HEK293T (cell line): ENCODE data around the gene SLC4A1.

Experiments used
- BHLHE40 ChIP-seq: fragments of 450-650 bp; IDR thresholded peaks from 2 replicates; pipeline ENCODE4 v1.6.1; 2016; ENCODE audit warnings: mild to moderate bottlenecking, moderate library complexity, borderline replicate concordance
- CTBP1 ChIP-seq: fragments of 450-650 bp; IDR thresholded peaks from 2 replicates; pipeline ENCODE4 v1.6.1; 2016; ENCODE audit warnings: borderline replicate concordance
- ELF4 ChIP-seq: fragments of 450-650 bp; IDR thresholded peaks from 2 replicates; pipeline ENCODE4 v1.6.1; 2017; ENCODE audit warnings: antibody characterized with exemption
- FOXA1 ChIP-seq: fragments of 450-650 bp; IDR thresholded peaks from 2 replicates; pipeline ENCODE4 v1.6.1; 2016; ENCODE audit warnings: mild to moderate bottlenecking
- FOXK2 ChIP-seq: fragments of 450-650 bp; IDR thresholded peaks from 2 replicates; pipeline ENCODE4 v1.6.1; 2016; ENCODE audit warnings: mild to moderate bottlenecking
- FOXM1 ChIP-seq: fragments of 450-650 bp; IDR thresholded peaks from 2 replicates; pipeline ENCODE4 v1.6.1; 2017; ENCODE audit warnings: mild to moderate bottlenecking, borderline replicate concordance
- HDGF ChIP-seq: fragments of 450-650 bp; IDR thresholded peaks from 2 replicates; pipeline ENCODE4 v1.6.1; 2017; ENCODE audit warnings: antibody characterized with exemption, borderline replicate concordance
- LEF1 ChIP-seq: fragments of 450-650 bp; IDR thresholded peaks from 2 replicates; pipeline ENCODE4 v1.6.1; 2017; ENCODE audit warnings: mild to moderate bottlenecking, borderline replicate concordance
- NFRKB ChIP-seq: fragments of 450-650 bp; IDR thresholded peaks from 2 replicates; pipeline ENCODE4 v1.6.1; 2016; ENCODE audit warnings: mild to moderate bottlenecking, moderate library complexity
- SP1 ChIP-seq: fragments of 450-650 bp; IDR thresholded peaks from 2 replicates; pipeline ENCODE4 v1.6.1; 2017
- SUZ12 ChIP-seq: fragments of 450-650 bp; IDR thresholded peaks from 2 replicates; pipeline ENCODE4 v1.6.1; 2016; ENCODE audit warnings: mild to moderate bottlenecking
- ZNF384 ChIP-seq: fragments of 450-650 bp; IDR thresholded peaks from 2 replicates; pipeline ENCODE4 v1.6.1; 2016

- TF ChIP-seq FOXA1 = no peak
- TF ChIP-seq HDGF = no peak
- TF ChIP-seq BHLHE40 = no peak
- no peak for TF ChIP-seq FOXM1
- TF ChIP-seq SUZ12 = no peak
- TF ChIP-seq FOXK2 = no peak
- TF ChIP-seq ZNF384 = no peak
- no peak for TF ChIP-seq LEF1
- TF ChIP-seq ELF4 = no peak
- no peak for TF ChIP-seq NFRKB
- TF ChIP-seq CTBP1 = no peak
- no peak for TF ChIP-seq SP1
Observed at GRCh38 chr17:44207743-44208142, 60.2 kb downstream of the SLC4A1 start.
